T follicular helper cell (primary cell): ENCODE data around the gene CAPN5.
"Not testable (repeated sequence)": the region's sequence is repeated elsewhere in the genome, so short reads cannot be mapped to it uniquely, and the experiment has no call there.

Experiments
- DNase-seq: peaks from one replicate; pipeline ENCODE4 v3.0.0-alpha.2; 2020; ENCODE audit warnings: low read depth

The CAPN5 gene

DNA sequence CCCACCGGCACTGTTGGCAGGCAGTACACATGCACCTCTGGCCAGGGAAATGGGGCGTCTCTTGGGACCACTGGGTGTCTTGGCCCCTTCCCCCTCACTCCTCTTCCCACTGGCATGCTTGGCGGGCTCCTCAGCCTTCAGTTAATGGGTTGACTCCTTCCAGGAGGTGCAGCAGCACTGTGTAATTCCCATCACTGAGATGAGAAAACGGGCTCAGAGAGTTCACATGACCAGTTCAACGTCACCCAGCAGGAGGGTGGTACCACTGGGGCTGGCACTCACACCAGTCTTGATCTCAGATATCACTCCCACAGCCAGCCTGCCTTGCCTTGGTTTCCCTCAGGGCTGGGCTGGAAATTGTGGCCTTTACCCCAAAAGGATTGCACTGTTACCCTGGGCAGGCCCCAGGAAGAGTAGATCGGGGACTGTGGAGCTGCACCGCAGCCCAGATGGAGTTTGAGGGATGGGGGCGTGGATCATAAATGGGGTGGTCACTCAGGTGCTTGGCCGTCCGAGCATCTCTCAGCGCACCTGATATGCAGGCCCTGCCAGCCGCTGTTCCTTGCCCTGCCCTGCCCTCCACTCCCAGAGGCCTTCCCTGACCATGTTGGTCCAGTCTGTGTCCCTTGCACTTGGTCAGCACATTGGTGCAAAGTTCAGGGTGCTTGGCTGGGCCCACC, 16.9 kb downstream of the CAPN5 start:
- no peak for DNase-seq

GRCh38 chr11:77084581-77085191, 17.9 kb downstream of the CAPN5 start:
- DNase-seq, result no peak

DNA sequence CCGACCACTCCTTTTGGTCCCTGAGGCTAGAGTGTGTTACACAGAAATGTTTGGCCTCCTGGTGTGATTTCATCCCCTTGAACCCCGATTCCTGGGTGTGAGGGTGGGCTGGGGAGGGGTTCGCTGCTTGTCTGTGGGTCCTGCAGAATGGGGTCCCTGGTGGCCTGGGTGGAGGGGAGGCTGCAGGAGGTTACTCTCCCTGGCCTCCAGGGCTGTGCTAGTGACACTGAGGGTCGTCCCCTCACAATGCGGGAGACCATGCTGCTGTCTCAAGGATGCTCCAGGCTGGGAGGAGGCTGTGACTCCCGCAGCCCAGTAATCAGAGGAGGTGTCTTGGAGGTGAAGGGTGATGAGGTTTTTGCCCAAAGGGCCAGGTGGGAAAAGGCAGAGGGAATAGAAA, 18.9 kb downstream of the CAPN5 start:
- no peak for DNase-seq

GRCh38 chr11:77086521-77087472, 20.0 kb downstream of the CAPN5 start:
- DNase-seq, result no peak

DNA sequence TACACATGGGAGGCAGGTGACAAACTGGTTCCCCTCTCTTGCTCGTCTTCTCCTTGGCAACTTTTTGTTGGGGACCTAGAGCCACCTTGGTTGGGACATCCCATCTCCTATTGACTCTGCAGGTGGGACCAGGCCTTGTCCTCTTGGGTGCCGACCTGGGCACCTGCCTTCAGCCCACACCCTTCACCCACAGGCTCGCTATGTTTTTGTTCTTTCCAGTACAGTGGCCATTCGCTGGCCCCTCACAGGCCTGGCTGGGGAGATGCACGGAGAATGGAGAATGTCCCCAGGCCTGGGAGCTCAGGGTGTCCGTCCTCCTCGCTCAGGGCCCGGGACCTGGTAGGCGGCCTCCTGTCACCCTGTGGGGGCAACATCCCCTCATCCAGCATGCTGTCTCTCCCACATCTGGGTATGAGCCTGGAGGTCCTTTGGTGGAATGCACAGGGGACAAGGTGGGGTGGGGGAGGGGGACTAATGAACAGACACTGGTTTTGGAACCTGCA, 21.0 kb downstream of the CAPN5 start:
- DNase-seq, result no peak

GRCh38 chr11:77088236-77089003, 21.6 kb downstream of the CAPN5 start:
- no peak for DNase-seq

- no peak for DNase-seq
Observed at GRCh38 chr11:77089004-77089545, 22.3 kb downstream of the CAPN5 start.

GRCh38 chr11:77090046-77090372, 23.2 kb downstream of the CAPN5 start:
- DNase-seq, result no peak

- no peak for DNase-seq
Observed at GRCh38 chr11:77090373-77091111, 23.8 kb downstream of the CAPN5 start.

GRCh38 chr11:77091146-77091940, 24.6 kb downstream of the CAPN5 start:
- DNase-seq, result peak; percentile 63

DNA sequence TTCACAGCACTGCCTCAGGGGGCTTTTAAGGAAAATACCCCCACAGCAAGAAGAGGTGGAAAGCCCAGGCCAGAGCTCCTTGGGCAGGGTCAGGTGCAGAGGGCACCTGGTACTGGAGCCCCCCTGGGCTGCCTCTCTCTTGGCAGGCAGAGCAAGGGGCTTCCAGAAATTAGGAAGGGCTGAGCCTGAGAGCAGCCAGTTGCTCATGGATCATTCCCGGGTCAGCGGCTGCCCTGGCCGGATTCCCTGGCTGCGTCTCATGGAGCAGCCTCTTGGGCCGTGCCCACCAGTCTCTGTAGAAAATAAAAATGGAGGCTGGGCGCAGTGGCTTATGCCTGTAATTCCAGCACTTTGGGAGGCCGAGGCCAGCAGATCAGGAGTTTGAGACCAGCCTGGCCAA, 25.6 kb downstream of the CAPN5 start:
- no peak for DNase-seq

DNA sequence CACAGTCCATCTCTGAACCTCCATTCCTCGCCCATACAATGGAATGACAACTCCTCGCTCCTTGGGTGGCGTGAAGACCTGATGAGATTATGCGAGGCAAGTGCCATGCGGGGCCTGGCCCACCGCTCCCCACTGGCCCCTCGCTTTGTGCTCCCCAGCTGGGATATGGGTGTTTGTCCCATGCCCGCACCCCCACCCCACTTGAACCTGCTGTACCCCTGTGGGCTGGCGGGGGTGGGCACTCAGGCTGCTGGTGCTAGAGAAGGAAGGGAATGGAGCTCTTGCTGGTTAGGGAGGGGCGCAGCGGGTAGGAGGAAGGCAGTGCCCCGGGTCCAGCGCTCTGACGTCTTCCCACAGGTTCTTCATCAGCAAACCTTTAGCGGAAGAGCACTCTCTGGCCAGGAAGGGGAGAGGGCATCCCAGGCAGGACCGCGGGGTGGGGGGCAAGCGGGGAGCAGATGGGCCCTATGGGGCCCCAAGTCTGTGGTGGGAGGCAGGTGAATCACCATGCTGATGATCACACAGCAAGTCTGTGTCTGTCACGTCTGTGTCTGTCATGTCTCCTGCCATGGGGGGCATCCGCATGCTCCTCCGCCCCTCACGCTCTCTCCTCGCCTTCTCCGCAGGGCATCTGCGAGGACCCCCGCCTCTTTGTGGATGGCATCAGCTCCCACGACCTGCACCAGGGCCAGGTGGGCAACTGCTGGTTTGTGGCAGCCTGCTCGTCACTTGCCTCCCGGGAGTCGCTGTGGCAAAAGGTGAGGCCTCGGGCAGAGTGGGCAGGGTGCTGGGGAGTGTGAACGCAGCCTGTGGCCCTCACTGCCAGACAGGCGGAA, 26.5 kb downstream of the CAPN5 start:
- no peak for DNase-seq

DNA sequence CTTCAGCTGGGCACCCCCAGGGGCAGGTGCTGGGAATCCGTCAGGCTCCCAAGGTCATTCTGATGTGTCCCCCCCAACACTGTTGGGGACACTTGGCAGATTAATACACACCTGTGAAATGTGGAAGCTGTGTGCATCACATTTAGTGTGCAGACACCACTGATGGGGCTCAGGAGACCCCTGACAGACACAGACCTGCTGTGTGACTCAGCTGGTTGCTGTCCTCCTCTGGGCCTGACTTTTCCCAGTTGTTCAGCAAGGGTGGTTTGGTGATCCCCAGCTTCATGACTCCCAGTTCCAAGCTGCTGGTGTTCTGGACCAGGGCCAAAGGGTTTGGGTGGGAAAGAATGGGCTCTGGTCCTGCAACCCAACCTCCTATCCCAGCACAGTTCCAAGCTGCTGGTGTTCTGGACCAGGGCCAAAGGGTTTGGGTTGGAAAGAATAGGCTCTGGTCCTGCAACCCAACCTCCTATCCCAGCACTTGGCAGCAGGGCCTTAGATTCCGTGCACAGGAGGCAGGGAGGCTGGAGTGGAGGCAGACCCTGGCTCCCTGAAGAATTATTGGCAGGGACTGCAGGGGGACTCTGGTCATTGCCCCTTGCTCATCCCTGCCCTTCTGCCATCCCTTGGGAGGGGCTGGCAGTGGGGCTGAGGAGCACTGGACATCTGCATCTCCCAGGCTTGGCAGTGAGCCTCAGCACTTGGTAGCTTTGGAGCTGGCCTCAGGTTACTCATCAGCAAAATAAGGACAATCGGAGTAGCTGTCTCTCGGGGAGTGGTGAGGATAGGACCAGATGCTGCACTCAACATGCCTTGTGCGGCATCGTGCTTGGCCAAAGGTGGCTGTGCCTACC, 27.4 kb downstream of the CAPN5 start:
- DNase-seq, result no peak

DNA sequence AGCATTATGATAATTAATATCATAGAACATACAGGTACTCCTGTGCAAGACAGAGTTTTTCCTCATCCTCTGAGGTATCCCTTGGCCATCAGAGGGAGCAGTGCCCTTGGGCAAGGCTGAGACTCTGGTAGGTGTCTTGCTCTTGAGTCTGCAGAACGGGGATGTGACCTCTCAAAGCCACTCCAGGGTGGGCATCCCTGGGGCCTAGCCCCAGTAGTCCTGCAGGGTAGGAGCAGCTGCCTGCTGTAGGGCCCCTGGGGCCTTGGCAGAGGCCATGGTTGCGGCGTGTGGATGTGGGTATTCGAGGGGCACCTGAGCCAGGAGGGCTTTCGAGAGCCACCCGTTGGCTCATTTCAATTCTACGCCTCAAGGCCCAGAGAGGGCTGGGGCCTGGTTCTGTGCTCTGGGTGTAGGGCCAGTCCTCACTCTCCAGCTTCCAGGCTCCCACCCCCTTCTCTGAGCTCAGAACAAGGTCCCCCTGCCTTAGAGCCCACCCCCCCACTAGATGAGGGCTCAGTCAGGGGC, 28.1 kb downstream of the CAPN5 start:
- DNase-seq, result no peak

DNA sequence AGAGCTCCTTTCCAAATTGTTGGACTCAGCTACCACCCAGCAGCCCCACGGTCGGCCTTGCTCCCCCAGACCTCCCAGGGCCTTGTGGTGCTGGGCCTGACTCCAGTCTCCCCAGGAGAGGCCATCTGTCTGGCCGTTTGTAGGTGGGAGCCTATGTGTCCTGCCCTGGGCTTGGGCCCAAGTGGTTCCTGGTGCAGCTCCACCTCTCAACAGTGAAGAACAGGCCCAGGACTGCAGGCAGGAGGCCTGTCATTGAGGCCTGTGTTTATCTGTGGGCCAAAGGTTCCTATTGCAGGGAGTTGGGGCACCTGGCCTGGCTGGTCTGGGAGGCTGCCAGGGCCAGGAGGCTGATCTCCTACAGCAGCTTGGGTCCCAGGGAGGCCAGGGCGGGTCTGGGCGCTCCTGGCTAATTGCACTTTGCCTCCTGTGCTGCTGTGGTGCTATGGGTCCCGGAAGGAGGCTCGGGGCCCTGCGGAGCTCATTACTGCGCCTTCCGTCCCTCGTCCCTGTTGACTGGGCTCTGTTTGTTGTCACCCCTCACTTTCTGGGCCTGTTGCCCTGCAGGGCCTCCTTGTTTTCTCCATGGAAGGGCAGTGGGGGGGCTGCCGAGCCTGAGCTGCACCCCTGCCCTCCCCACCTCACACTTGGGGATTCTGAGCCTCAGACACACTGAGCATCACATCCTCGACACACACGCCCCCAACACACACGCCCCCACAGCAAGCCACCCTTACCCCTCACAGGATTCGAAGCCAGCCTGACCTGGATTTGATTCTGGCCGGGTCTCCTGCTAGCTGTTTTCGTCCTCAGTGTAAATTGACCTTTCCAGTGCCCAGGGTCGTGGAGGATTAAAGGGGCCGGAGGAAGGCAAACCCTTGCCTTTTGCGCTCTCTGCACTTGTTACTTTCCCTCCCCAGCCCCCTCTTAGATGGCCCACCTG, 29.1 kb downstream of the CAPN5 start:
- DNase-seq, result no peak

DNA sequence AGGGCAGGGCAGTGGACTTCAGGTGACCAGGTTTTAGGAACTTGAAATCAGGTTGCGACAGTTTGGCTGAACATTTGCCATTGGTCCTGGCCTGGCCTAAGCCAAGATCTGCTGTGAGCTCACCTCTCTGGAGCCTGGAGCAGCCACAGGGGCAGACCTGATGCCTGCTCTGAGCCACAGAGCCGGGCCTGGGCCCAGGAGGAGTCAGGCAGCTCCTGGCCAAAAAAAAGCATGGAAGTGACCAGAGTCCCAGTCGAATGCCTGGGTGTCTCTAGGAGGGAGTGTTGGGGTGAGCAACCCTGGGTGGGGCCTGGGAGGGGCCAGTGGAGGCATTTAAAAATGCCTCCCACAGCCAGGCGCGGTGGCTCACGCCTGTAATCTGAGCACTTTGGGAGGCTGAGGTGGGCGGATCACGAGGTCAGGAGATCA, 29.8 kb downstream of the CAPN5 start:
- no peak for DNase-seq

DNA sequence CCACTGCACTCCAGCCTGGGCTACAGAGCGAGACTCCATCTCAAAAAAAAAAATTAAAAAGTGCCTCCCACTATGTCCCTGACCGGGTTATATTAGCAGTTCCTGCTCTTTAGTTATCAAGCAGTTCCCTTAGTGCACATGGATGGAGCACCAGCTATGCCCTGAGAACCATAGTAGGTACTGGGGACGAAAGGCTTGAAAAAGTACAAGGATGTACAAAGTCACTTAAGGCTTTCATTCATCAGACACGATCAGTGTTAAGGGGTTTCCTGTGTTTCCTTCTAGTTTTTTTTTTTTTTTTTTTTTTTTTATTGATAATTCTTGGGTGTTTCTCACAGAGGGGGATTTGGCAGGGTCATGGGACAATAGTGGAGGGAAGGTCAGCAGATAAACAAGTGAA, 30.4 kb downstream of the CAPN5 start:
- DNase-seq, result not testable (repeated sequence)
